MM.1S (cell line): ENCODE results near the gene CARD11.

Source experiments
- DNase-seq: peaks from one replicate; pipeline ENCODE4 v3.0.0-alpha.2; 2015
- H2AFZ ChIP-seq: fragments of 300-600 bp; sonication (generic); 2 replicates; pipeline ENCODE4 v1.6.0; 2016; ENCODE audit warnings: antibody characterized with exemption, low read length
- H3F3A ChIP-seq: fragments of 300-600 bp; sonication (generic); 2 replicates; pipeline ENCODE4 v1.6.1; 2016; ENCODE audit warnings: mild to moderate bottlenecking, antibody characterized with exemption, low read length, moderate library complexity, mixed read lengths; ENCODE audit not compliant: insufficient read depth
- H3K27ac ChIP-seq: fragments of 300-600 bp; sonication (generic); 2 replicates; pipeline ENCODE4 v1.5.1; 2016; ENCODE audit warnings: mild to moderate bottlenecking, low read length
- H3K27me3 ChIP-seq: fragments of 300-600 bp; sonication (generic); replicated peaks from 2 replicates; pipeline ENCODE4 v1.6.0; 2016; ENCODE audit warnings: low read length; ENCODE audit not compliant: insufficient read depth
- H3K36me3 ChIP-seq: fragments of 300-600 bp; sonication (generic); replicated peaks from 2 replicates; pipeline ENCODE4 v1.6.1; 2016; ENCODE audit warnings: mild to moderate bottlenecking, low read length, mixed read lengths; ENCODE audit not compliant: insufficient read depth
- H3K4me1 ChIP-seq: fragments of 300-600 bp; sonication (generic); 2 replicates; pipeline ENCODE4 v1.6.1; 2016; ENCODE audit warnings: low read length, mixed read lengths
- H3K4me2 ChIP-seq: fragments of 300-600 bp; sonication (generic); 2 replicates; pipeline ENCODE4 v1.6.0; 2016; ENCODE audit warnings: low read depth, low read length
- H3K4me3 ChIP-seq: fragments of 300-600 bp; sonication (generic); 2 replicates; pipeline ENCODE4 v1.5.1; 2016; ENCODE audit warnings: low read length, mixed read lengths
- H3K79me2 ChIP-seq: fragments of 300-600 bp; sonication (generic); 2 replicates; pipeline ENCODE4 v1.6.1; 2016; ENCODE audit warnings: mixed run types, low read length, mixed read lengths
- H3K9ac ChIP-seq: fragments of 300-600 bp; sonication (generic); 2 replicates; pipeline ENCODE4 v1.6.1; 2016; ENCODE audit warnings: low read length, mixed read lengths
- H3K9me2 ChIP-seq: fragments of 300-600 bp; sonication (generic); replicated peaks from 2 replicates; pipeline ENCODE4 v1.6.1; 2016; ENCODE audit warnings: mild to moderate bottlenecking, low read length, mixed read lengths; ENCODE audit not compliant: insufficient read depth
- H3K9me3 ChIP-seq: fragments of 300-600 bp; sonication (generic); replicated peaks from 2 replicates; pipeline ENCODE4 v1.6.1; 2016; ENCODE audit warnings: mild to moderate bottlenecking, low read length, mixed read lengths; ENCODE audit not compliant: insufficient read depth
- H4K20me1 ChIP-seq: fragments of 300-600 bp; sonication (generic); 2 replicates; pipeline ENCODE4 v1.6.1; 2016; ENCODE audit warnings: mild to moderate bottlenecking, low read length, moderate library complexity, mixed read lengths; ENCODE audit not compliant: insufficient read depth
- EZH2 ChIP-seq: fragments of 300-600 bp; sonication (generic); optimal IDR thresholded peaks from 2 replicates; pipeline ENCODE3; 2017; ENCODE audit warnings: low read depth, mild to moderate bottlenecking, antibody characterized with exemption, low read length, mixed read lengths
- EZH2phosphoT487 ChIP-seq: fragments of 300-600 bp; sonication (generic); IDR thresholded peaks from 2 replicates; pipeline ENCODE4 v1.6.1; 2018; ENCODE audit warnings: antibody characterized with exemption, low read length
- TF ChIP-seq, protein P1 (sequence below): fragments of 300-600 bp; sonication (generic); IDR thresholded peaks from 2 replicates; pipeline ENCODE4 v1.5.1; 2016; ENCODE audit warnings: antibody characterized with exemption, low read length, mixed read lengths

Gene CARD11

DNA sequence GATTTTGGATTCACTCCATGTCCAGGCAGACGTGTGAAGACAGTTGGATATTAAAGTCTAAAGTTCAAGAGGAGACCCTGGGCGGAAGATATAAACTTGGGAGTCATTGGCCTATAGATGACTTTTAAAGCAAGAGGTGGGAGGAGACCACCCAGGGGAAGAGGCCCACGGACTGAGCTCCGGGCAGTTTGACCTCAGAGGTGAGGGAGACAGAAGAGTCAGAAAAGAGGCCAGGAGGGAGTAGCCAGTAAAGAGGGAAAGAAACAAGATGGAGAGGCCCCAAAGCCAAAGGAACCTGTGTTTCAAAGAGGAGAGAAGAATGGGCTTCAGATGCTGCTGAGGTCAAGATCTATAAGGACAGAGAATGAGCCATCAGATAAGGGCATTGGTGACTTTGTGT lies 11.4 kb downstream of the CARD11 start:
- no peaks in the 10 kb centered on the region for H3K36me3 ChIP-seq
- no peaks in the 10 kb centered on the region for H3F3A ChIP-seq
- H2AFZ ChIP-seq, result no peak overlapping the region
- no peak overlapping the region for H3K9ac ChIP-seq
- no peaks in the 10 kb centered on the region for H3K9me2 ChIP-seq
- H4K20me1 ChIP-seq, result no peaks in the 10 kb centered on the region
- H3K79me2 ChIP-seq, result peaks cover 45% of the 10 kb centered on the region
- no peak for TF ChIP-seq EZH2
- H3K27me3 ChIP-seq, result no peaks in the 10 kb centered on the region
- no peak overlapping the region for H3K4me3 ChIP-seq
- no peak overlapping the region for H3K27ac ChIP-seq
- H3K9me3 ChIP-seq, result no peaks in the 10 kb centered on the region
- H3K4me1 ChIP-seq, result no peaks in the 10 kb centered on the region
- H3K4me2 ChIP-seq, result no peak overlapping the region
- no peak for DNase-seq

DNA sequence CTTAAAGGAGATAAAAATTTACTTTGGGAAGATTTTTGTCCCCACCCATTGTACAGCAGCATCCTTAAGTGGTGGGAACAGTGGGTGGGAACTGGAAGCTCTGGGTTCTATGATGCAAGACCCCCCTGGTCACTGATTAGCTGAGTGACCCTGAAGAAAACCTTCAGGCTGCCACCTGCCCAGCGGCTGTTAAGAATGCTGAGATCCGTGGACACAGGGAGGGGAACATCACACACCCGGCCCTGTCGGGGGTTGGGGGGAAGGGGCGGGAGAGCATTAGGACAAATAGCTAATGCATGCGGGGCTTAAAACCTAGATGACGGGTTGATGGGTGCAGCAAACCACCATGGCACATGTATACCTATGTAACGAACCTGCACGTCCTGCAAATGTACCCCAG lies 14.5 kb downstream of the CARD11 start:
- Histone ChIP-seq H3K79me2 (peaks cover 28% of the 10 kb centered on the region), H3F3A (no peaks in the 10 kb centered on the region), H3K4me2 (no peak overlapping the region), H3K27me3 (no peaks in the 10 kb centered on the region), H3K9me2 (no peaks in the 10 kb centered on the region), H3K9me3 (no peaks in the 10 kb centered on the region), H2AFZ (no peak overlapping the region), H3K4me1 (no peaks in the 10 kb centered on the region), H3K9ac (no peak overlapping the region), H3K4me3 (no peak overlapping the region), H4K20me1 (no peaks in the 10 kb centered on the region), H3K27ac (no peak overlapping the region), H3K36me3 (no peaks in the 10 kb centered on the region)
- DNase-seq, result no peak
- TF ChIP-seq EZH2, result no peak
- TF ChIP-seq, protein P1, sequence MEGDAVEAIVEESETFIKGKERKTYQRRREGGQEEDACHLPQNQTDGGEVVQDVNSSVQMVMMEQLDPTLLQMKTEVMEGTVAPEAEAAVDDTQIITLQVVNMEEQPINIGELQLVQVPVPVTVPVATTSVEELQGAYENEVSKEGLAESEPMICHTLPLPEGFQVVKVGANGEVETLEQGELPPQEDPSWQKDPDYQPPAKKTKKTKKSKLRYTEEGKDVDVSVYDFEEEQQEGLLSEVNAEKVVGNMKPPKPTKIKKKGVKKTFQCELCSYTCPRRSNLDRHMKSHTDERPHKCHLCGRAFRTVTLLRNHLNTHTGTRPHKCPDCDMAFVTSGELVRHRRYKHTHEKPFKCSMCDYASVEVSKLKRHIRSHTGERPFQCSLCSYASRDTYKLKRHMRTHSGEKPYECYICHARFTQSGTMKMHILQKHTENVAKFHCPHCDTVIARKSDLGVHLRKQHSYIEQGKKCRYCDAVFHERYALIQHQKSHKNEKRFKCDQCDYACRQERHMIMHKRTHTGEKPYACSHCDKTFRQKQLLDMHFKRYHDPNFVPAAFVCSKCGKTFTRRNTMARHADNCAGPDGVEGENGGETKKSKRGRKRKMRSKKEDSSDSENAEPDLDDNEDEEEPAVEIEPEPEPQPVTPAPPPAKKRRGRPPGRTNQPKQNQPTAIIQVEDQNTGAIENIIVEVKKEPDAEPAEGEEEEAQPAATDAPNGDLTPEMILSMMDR, result no peak

DNA sequence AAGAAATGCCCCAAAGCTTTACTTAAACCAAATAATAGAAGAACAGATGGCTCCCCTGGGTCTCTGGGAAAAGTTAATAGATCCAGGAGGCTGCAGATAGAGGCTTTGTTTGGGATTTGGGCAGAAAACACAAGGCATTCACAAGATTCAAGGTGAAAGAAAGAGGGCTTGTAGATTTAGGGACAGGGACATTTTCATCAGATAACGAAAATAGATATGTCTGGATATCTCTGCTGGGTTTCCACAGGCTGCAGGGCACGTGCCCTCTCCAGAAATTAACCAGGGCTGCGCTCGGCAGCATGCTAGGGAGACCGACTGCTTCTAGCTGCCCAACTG lies 14.9 kb downstream of the CARD11 start:
- H3K79me2 ChIP-seq, result peaks cover 30% of the 10 kb centered on the region

DNA sequence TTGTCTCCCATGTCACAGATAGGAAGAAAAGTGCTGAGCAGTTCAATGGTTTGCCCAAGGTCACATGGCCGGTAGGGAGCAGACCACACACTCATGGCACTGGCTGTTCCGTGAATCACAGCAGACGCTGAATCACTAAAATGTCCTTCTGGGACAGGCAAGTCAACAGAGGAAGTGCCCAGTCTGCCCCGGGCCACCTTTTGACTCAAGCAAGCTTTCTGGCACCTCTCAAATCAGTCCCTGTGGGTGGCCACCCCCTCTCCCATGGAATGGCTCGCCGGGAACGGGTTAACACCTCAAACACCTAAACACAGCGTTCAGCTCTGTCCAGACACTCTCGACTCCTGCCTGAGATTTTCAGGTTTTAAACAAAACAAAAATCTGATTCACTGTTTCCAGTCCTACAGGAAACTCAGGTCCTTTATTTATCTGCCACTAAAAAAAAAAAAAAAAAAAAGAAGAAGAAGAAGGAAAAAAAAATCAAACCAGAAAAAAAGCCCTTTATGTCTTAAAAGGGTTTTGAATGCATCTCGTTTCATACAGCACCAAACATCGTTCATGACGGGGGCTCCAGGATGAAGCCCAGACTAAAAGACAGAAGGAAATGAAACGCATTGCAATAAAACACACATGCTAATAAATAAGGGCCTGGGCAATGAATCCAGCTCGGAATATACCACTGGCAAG lies 15.5 kb downstream of the CARD11 start:
- no peak overlapping the region for H3K4me2 ChIP-seq

More for the DNA sequence above, 14.9 kb downstream of the CARD11 start:
- Histone ChIP-seq H3K36me3 (no peaks in the 10 kb centered on the region), H3K4me3 (no peak overlapping the region), H3K27me3 (no peaks in the 10 kb centered on the region), H3K4me2 (no peak overlapping the region), H3K9ac (no peak overlapping the region), H3K4me1 (no peaks in the 10 kb centered on the region), H3K27ac (no peak overlapping the region), H4K20me1 (no peaks in the 10 kb centered on the region), H3K9me3 (no peaks in the 10 kb centered on the region), H3F3A (no peaks in the 10 kb centered on the region), H3K9me2 (no peaks in the 10 kb centered on the region), H2AFZ (no peak overlapping the region)
- TF ChIP-seq EZH2 (no peak), EZH2phosphoT487 (no peak)
- TF ChIP-seq, protein P1, result no peak
- no peak for DNase-seq

More for the DNA sequence above, 15.5 kb downstream of the CARD11 start:
- no peaks in the 10 kb centered on the region for H3K36me3 ChIP-seq
- no peaks in the 10 kb centered on the region for H3F3A ChIP-seq
- H3K27ac ChIP-seq, result no peak overlapping the region
- H3K9ac ChIP-seq, result no peak overlapping the region
- DNase-seq, result no peak
- H3K79me2 ChIP-seq, result peaks cover 26% of the 10 kb centered on the region
- H3K9me3 ChIP-seq, result no peaks in the 10 kb centered on the region
- H2AFZ ChIP-seq, result no peak overlapping the region
- H3K4me3 ChIP-seq, result no peak overlapping the region
- TF ChIP-seq EZH2phosphoT487, result no peak
- no peaks in the 10 kb centered on the region for H3K4me1 ChIP-seq
- H4K20me1 ChIP-seq, result no peaks in the 10 kb centered on the region
- H3K9me2 ChIP-seq, result no peaks in the 10 kb centered on the region
- H3K27me3 ChIP-seq, result no peaks in the 10 kb centered on the region
